ENCODE measurements around the gene TGM6.
A peak's percentile ranks its signal among the peaks of the same experiment; 100 is the strongest.

Gene TGM6

DNA sequence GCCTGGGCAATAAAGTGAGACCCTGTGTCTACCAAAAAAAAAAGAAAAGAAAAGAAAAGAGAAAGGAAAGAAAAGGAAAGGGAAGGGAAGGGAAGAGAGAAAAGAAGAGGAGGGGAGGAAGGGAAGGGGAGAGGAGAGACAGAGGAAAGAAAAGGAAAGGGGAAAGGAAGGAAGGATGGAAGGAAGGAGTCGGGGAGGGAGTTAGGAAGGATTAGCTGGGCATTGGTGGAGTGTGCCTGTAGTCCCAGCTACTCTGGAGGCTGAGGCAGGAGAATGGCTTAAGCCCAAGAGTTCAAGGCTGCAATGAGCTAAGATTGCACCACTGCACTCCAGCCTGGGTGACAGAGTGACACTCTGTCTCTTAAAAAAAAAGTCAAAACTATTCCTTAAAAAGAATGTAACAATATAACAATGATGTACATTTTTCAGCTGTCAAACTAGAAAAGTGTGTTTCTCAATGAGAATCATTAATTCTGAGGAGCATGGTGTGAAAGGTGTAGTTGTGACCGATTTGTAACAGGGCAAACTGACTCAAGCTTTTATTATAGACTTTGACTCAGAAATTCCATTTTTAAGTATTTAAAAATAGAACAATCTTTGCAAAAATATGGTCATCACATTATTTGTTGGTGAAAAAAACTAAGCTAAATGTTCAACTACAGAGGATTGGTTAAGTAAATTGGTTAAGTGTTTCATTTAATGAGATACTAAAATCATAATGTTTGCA lies 75.2 kb downstream of the TGM6 start:
- DNase-seq (ENCODE audit: low spot score): no peak

DNA sequence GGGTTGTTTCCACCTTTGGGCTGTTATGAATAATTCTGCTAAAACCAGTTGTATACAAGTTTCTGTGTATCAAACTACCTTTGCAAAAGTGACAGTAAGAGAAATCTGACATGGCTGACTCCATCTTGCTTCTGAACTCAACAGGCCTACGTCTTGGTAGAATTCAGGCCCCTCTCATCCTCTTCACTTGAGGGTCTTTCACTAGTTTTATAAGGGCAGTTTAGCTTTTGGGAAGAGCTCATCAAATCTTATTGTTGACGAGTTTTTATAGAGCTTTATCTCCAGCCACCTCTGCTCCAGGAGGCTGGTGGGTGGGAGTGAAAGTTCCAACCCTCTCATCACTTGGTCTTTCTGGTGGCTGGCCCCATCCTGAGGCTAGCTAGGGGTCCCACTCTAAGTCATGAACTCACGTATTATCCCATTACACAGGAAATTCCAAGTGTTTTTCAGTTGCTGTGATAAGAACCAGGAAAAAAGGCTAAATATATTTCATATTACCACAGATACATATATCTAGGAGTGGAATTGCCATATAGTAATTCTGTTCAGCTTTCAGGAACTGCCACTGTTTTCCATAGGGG lies 78.3 kb downstream of the TGM6 start:
- no peak for DNase-seq (ENCODE audit: low spot score)

DNA sequence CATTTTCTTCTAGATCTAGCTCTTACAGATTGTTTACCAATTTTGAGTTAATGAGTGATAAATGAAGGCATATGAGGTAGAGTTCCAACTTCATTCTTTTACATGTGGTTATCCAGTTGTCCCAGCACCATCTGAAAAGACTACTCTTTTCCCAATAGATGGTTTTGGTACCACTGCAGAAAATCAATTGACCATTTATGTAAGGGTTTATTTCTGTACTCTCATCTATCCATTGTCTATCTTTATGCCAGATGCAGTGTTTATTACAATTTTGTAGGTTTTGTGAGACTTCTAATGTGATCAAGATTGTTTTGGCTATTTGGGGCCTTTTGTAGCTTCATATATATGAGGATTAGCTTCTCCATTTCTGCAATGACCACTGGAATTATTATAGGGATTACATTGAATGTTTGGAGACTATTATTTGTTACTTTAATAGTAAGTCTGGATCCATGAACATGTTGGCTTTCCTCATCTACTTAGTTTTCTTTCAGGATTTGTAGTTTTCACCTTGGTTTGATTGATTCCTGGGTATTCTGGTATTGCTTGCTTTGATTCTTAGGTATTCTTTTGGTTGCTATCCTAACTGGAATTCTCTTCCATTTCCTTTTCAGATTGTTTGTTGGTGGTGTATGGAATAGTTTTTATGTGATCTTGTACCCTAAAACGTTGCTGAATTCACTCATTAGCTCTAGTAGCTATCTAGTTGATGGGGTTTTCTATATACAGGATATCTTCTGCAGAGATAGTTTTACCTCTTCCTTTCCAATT lies 79.5 kb downstream of the TGM6 start:
- no peak for DNase-seq (ENCODE audit: low spot score)

- DNase-seq (ENCODE audit: low spot score): no peak
These were observed 80.2 kb downstream of the TGM6 start for GRCh38 chr20:2460752-2461424.

- no peak for DNase-seq (ENCODE audit: low spot score)
These were observed 81.8 kb downstream of the TGM6 start for GRCh38 chr20:2462484-2462883.

GRCh38 chr20:2463616-2464365 lies 83.1 kb downstream of the TGM6 start:
- no peak for DNase-seq (ENCODE audit: low spot score)

- no peak for DNase-seq (ENCODE audit: low spot score)
These were observed 84.4 kb downstream of the TGM6 start for GRCh38 chr20:2465100-2465499.

GRCh38 chr20:2467412-2467811 lies 86.7 kb downstream of the TGM6 start:
- DNase-seq (ENCODE audit: low spot score): no peak

DNA sequence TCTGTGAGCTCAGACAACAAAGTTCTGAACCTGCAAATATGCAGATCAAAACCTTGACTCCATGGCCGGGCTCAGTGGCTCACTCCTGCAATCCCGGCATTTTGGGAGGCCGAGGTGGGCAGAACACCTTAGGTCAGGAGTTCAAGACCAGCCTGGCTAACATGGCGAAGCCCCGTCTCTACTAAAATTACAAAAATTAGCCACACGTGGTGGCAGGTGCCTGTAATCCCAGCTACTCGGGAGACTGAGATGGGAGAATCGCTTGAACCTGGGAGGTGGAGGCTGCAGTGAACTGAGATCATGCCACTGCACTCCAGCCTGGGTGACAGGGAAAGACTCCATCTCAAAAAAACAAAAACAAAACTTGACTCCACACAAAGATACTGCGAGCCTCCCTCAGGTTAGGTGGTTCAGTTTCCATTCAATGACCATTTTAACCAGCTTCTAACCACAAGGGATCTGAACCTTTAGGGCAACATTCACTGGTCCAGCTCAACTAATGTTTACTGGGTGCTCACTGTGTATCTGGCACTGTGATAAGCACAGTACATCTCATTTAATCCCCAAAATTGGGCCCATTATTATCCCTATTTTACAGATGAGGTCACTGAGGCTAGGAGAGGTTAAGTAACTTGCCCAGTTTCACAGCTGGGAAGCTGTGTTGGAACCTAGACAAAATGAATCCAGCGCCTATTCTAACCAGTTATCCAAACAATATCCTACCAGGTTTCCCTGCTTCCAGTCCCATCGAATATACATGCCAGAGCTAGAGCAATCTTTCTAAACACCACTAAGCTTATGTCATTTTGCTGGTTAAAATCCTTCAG lies 88.1 kb downstream of the TGM6 start:
- DNase-seq (ENCODE audit: low spot score): peak; percentile 21

DNA sequence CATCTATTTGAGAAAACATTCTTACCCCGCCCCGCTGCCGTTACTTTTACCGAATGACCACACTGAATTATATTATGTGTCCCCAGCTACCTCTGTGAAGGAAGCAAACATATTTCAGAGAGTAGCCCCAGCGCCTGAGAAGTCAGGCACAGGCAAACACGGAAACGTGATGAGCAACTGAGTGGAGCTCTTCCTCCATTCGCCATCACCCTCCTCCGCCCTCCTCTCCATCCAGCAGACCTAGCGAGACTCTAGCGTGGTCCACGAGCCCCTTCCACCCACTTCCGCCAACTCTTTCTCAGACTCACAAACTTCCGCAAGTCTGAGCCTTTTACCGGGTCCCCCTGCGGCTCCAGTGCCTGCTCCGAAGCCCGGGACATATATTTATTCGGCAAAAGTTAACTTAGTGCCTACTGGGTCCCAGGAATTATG lies 89.3 kb downstream of the TGM6 start:
- DNase-seq (ENCODE audit: low spot score): peak; percentile 73

DNA sequence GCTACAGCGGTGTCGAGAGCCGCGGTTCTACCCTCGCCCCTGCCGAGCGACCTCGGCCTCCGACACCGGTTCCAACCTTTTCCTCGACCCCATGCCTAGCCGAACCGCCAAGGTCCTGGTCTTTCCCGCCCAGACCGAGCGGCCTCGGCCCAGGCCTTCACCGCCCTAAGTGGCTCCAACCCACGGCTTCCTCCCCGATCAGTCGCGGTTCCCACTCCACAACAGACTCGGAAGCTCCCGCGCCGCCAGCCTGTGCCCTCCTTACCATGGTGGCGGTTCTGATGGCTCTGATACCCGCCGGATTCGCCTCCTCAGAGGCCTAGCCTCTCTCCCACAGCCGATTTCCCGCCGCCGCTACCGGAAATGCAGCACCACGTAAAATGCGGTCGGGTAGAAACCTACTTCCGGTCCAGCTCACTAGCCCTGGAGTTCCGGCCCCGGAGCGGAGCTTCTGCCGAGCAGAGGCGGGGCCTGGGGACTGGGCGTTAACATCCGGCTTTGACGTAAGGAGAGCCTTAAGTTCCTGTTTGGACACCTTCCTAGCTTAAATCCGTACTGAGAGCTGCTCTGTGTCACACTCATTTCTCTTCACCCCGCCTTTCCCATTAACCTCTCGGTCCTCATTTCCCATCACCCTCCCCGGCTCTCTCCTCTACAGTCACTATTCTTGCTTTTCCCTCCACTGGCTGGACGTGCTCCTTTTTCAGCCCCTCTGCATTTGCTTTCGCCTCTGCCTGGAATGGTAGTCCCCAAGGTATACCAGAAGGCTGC lies 89.9 kb downstream of the TGM6 start, which contains the start of gene SNRPB:
Gene SNRPB, minus strand, starts transcription at position 367 of the 771 bp plus-strand sequence. Its CDS starts 99 bp downstream, at position 268.
- peak; percentile 96 for DNase-seq (ENCODE audit: low spot score)

DNA sequence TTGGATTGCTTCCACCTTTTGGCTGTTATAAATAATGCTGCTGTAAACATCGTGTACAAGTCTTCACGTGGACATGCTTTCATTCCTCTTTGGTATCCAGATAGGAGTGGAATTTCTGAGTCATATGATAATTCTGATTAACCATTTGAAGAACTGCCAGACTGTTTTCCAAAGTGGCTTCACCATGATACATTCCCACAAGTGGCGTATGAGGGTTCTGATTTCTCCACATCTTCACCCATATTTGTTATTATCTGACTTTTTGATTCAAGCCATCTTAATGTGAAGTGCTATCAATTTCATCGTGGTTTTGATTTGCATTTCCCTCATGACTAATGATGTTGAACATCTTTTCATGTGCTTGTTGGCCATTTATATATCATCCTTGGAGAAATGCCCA lies 92.8 kb downstream of the TGM6 start:
- peak; percentile 35 for DNase-seq (ENCODE audit: low spot score)

GRCh38 chr20:2475850-2476741 lies 95.4 kb downstream of the TGM6 start:
- DNase-seq (ENCODE audit: low spot score): no peak

DNA sequence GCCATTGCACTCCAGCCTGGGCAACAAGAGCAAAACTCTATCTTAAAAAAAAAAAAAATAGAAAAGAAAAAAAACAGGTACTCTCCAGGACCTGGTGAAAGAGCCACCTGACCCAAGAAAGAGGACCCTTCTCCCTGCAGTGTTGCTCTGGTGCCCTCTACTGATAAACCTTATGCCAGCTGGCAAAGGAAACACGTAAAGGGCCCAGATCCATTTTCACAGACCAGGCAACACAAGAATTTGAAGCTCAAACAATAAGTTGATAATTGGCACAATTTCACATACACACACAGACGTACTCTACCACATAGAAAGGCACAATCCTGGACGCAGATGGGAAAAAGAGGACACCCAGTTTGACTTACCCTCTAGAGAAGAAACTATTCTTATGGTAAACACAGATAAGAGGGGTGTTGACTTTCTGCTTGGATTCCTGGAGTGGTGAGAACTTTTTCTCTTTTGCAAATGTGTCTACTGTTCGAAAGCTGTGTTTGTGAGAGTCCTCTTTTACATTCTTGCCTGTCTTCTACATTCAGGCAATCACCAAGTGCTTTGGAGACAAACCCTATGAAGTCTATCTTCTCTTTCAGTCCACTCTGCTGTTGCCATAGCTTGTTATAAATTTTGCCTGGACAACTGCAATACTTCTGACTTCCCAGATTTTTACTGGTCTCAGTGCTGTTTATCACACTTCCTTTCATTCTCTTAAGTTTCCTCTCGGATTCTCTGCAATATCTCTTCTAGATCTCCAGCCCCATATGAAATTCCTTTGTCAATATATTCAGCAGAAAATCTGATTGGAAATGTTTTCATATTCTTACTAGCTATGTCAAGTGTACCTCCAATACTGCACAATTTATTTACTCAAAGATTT lies 96.3 kb downstream of the TGM6 start:
- no peak for DNase-seq (ENCODE audit: low spot score)

GRCh38 chr20:2480381-2480780 lies 99.7 kb downstream of the TGM6 start:
- no peak for DNase-seq (ENCODE audit: low spot score)
